Upper lobe of left lung (tissue), 6 donors: ENCODE results near the gene ITPR1. TPM values are rescaled to one million over a fixed set of nuclear protein-coding genes. Genes with fewer than 3 reads are reported as not detected.

ENCODE experiments used
- ATAC-seq, 2 donors: fragments of 200-7000 bp; cut with Tn5 transposase; one replicate each; pipeline ENCODE4 v1.9.1; 2022; ENCODE audit warnings: mild to moderate bottlenecking in 2 of 2, moderate library complexity in 2 of 2; ENCODE audit not compliant: low FRiP score in 2 of 2
- DNase-seq, 2 donors: peaks; one replicate each; pipeline ENCODE4 v3.0.0-alpha.2; 2019 to 2020
- H3K27ac ChIP-seq, 4 donors: fragments of 200-600 bp; sonication (generic); one replicate each; pipeline ENCODE4 v1.5.1; 2016 to 2019
- H3K27me3 ChIP-seq, 4 donors: fragments of 200-600 bp; sonication (generic); one replicate each; pipeline ENCODE4 v1.5.1; 2017 to 2019
- H3K36me3 ChIP-seq, 4 donors: fragments of 200-600 bp; sonication (generic); one replicate each; pipeline ENCODE4 v1.5.1; 2016 to 2019
- H3K4me1 ChIP-seq, 4 donors: fragments of 200-600 bp; sonication (generic); one replicate each; pipeline ENCODE4 v1.5.1; 2018 to 2019
- H3K4me3 ChIP-seq, 4 donors: fragments of 200-600 bp; sonication (generic); one replicate each; pipeline ENCODE4 v1.5.1; 2017 to 2019; ENCODE audit warnings: mild to moderate bottlenecking in 2 of 4, moderate library complexity in 1 of 4
- H3K9me3 ChIP-seq, 4 donors: fragments of 200-600 bp; sonication (generic); one replicate each; pipeline ENCODE4 v1.5.1; 2018 to 2019
- EP300 ChIP-seq, 4 donors: sonication (generic); formaldehyde crosslinking; IDR thresholded peaks; one replicate each; pipeline ENCODE4 v1.5.1; 2017; ENCODE audit warnings: antibody characterized with exemption in 4 of 4, control low read depth in 2 of 4
- POLR2A ChIP-seq, 4 donors: fragments of 450-650 bp; IDR thresholded peaks; one replicate each; pipeline ENCODE4 v1.5.1; 2016 to 2017; ENCODE audit warnings: antibody characterized with exemption in 4 of 4, mild to moderate bottlenecking in 2 of 4
- POLR2AphosphoS5 ChIP-seq, 2 donors: sonication (generic); formaldehyde crosslinking; IDR thresholded peaks; one replicate each; pipeline ENCODE4 v1.5.1; 2017; ENCODE audit warnings: antibody characterized with exemption in 2 of 2
- WGBS, 2 donors: methylation state at CpG; one replicate each; pipeline ENCODE4 v1.1.5; 2017 to 2018; 5-methylcytosine and 5-hydroxymethylcytosine counted together
- total RNA-seq, 6 donors: library from RNA; depleted of rRNA in 4 of 6; stranded (reverse); fragments of >200 nt in 4 of 6; gene quantifications; one replicate each; pipeline versions ENCODE4 v1.1.0 to v1.2.1, GENCODE V29; 2016 to 2021
- TF ChIP-seq, protein P1 (sequence below), 6 experiments: fragments of 450-650 bp in 4 of 6; fragments of 200-600 bp in 2 of 6; sonication (generic) in 2 of 6; IDR thresholded peaks; one replicate each; pipeline ENCODE4 v1.5.1; 2016 to 2019; ENCODE audit warnings: antibody characterized with exemption in 6 of 6
- donor health status: DM: no; HTN: no; CAD: no; lungs with moderate emphysema.
- donor health status: DM: no; HTN: yes; CAD: no; lungs with severe emphysema.

Gene ITPR1
- total RNA-seq, 6 donors from 2014 or later: 55.5 to 136 (median 66.2) TPM

GRCh38 chr3:4782095-4782494 is 288.9 kb downstream of the ITPR1 start:
- no peak for ATAC-seq
- TF ChIP-seq POLR2AphosphoS5 (IDR thresholded peaks at IDR 0.05): no peak
- TF ChIP-seq, protein P1, sequence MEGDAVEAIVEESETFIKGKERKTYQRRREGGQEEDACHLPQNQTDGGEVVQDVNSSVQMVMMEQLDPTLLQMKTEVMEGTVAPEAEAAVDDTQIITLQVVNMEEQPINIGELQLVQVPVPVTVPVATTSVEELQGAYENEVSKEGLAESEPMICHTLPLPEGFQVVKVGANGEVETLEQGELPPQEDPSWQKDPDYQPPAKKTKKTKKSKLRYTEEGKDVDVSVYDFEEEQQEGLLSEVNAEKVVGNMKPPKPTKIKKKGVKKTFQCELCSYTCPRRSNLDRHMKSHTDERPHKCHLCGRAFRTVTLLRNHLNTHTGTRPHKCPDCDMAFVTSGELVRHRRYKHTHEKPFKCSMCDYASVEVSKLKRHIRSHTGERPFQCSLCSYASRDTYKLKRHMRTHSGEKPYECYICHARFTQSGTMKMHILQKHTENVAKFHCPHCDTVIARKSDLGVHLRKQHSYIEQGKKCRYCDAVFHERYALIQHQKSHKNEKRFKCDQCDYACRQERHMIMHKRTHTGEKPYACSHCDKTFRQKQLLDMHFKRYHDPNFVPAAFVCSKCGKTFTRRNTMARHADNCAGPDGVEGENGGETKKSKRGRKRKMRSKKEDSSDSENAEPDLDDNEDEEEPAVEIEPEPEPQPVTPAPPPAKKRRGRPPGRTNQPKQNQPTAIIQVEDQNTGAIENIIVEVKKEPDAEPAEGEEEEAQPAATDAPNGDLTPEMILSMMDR (IDR thresholded peaks at IDR 0.05): no peak
- Histone ChIP-seq H3K9me3 (no peaks in the 10 kb centered on the region), H3K36me3 (peaks cover 0 to 19% (median 7%) of the 10 kb centered on the region in 4 donors), H3K27ac (no peak overlapping the region), H3K4me1 (peaks cover 0 to 3% (median 0%) of the 10 kb centered on the region in 4 donors), H3K27me3 (no peaks in the 10 kb centered on the region), H3K4me3 (no peak overlapping the region)
- 85 to 86% methylated on average over 3 of the region's 3 CpGs for WGBS, 2 donors
- no peak for DNase-seq

DNA sequence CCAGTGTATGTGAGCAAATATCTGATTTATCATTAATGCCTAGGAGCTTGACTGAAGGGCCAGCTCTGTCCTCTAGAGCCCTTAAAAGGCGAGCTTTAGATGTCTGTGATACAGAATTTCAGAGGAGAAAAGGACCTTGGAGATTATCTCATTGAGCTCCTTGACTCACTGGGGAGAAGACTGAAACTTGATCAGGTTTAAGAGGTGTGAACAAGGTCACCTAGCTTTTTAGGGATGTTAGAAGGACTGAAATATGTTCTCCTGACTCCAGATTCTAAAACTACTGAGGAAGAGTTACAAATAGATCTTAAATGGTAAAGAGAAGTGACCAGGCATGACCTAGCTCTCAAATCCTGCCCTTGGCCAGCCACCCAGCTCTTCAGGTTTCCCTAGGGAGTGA is 292.4 kb downstream of the ITPR1 start:
- no peak for ATAC-seq
- no peaks in the 10 kb centered on the region for H3K27me3 ChIP-seq
- H3K4me1 ChIP-seq: peaks cover 0 to 3% (median 0%) of the 10 kb centered on the region in 4 donors
- TF ChIP-seq, protein P1 (IDR thresholded peaks at IDR 0.05): no peak
- TF ChIP-seq EP300 (IDR thresholded peaks at IDR 0.05): no peak
- 100% methylated on average over 1 of the region's 1 CpG for WGBS, 2 donors
- H3K36me3 ChIP-seq: peaks cover 0 to 43% (median 16%) of the 10 kb centered on the region in 4 donors
- no peak overlapping the region for H3K4me3 ChIP-seq
- no peaks in the 10 kb centered on the region for H3K9me3 ChIP-seq
- no peak for DNase-seq
- no peak overlapping the region for H3K27ac ChIP-seq

DNA sequence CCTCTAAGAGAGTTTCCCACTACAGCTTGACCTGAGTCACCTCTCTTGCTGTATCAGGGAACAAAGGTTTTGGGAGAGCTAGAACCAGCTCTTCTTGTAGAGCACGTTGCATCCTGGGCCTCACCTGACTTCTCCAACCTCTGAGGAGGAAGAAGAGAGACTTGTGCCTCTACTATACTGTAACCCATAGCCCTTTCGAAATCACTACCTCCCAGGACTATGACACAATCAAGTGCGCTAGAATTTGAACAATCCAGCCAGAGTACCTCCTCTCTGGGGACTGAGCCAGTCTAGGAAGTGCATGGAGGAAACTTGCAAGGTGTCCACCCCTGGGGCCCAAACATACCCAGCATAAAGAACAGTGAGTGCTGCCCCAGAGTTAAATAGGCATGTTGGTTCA is 293.3 kb downstream of the ITPR1 start:
- Histone ChIP-seq H3K27me3 (no peaks in the 10 kb centered on the region), H3K4me1 (no peaks in the 10 kb centered on the region), H3K4me3 (no peak overlapping the region), H3K36me3 (peaks cover 0 to 52% (median 17%) of the 10 kb centered on the region in 4 donors), H3K9me3 (no peaks in the 10 kb centered on the region), H3K27ac (no peak overlapping the region)
- ATAC-seq (peak in 1 of 2 donors; percentile 27), DNase-seq (peak in 1 of 2 donors; percentile 36)
- TF ChIP-seq, protein P1 (IDR thresholded peaks at IDR 0.05): no peak
- TF ChIP-seq POLR2AphosphoS5 (IDR thresholded peaks at IDR 0.05) (no peak), EP300 (IDR thresholded peaks at IDR 0.05) (no peak), POLR2A (IDR thresholded peaks at IDR 0.05) (no peak)
- 57 to 86% methylated on average over 2 to 3 of the region's 3 CpGs for WGBS, 2 donors

- H3K36me3 ChIP-seq: peaks cover 0 to 50% (median 16%) of the 10 kb centered on the region in 4 donors
- no peak overlapping the region for H3K4me3 ChIP-seq
- 86 to 90% methylated on average over 2 to 4 of the region's 4 CpGs for WGBS, 2 donors
- H3K9me3 ChIP-seq: no peaks in the 10 kb centered on the region
- H3K4me1 ChIP-seq: no peaks in the 10 kb centered on the region
- TF ChIP-seq EP300 (IDR thresholded peaks at IDR 0.05) (no peak), POLR2AphosphoS5 (IDR thresholded peaks at IDR 0.05) (no peak), POLR2A (IDR thresholded peaks at IDR 0.05) (no peak)
- TF ChIP-seq, protein P1 (IDR thresholded peaks at IDR 0.05): no peak
- ATAC-seq: no peak
- no peak overlapping the region for H3K27ac ChIP-seq
- no peak for DNase-seq
- no peaks in the 10 kb centered on the region for H3K27me3 ChIP-seq
Observed at GRCh38 chr3:4791358-4791757, 298.2 kb downstream of the ITPR1 start.

- peak overlapping the region in 2 of 4 donors; percentile 23 to 37 for H3K27ac ChIP-seq
- no peaks in the 10 kb centered on the region for H3K4me1 ChIP-seq
- 69 to 75% methylated on average over 5 of the region's 5 CpGs for WGBS, 2 donors
- DNase-seq (no peak), ATAC-seq (no peak)
- no peak overlapping the region for H3K4me3 ChIP-seq
- TF ChIP-seq POLR2AphosphoS5 (IDR thresholded peaks at IDR 0.05): peak in 1 of 2 donors; percentile 17
- peak in 1 of 4 donors; percentile 55 for TF ChIP-seq EP300 (IDR thresholded peaks at IDR 0.05)
- TF ChIP-seq POLR2A (IDR thresholded peaks at IDR 0.05): no peak
- TF ChIP-seq, protein P1 (IDR thresholded peaks at IDR 0.05): no peak
- no peaks in the 10 kb centered on the region for H3K27me3 ChIP-seq
- no peaks in the 10 kb centered on the region for H3K9me3 ChIP-seq
- peaks cover 0 to 49% (median 16%) of the 10 kb centered on the region in 4 donors for H3K36me3 ChIP-seq
Observed at GRCh38 chr3:4793311-4793710, 300.2 kb downstream of the ITPR1 start.
